ENCODE measurements around the gene ITIH3. TPM values are rescaled to one million over a fixed set of nuclear protein-coding genes. Genes with fewer than 3 reads are reported as not detected.

Gene ITIH3
- total and polyA plus RNA-seq, 7 donors, result 0.18 to 0.77 (median 0.29) TPM; not detected in 2

DNA sequence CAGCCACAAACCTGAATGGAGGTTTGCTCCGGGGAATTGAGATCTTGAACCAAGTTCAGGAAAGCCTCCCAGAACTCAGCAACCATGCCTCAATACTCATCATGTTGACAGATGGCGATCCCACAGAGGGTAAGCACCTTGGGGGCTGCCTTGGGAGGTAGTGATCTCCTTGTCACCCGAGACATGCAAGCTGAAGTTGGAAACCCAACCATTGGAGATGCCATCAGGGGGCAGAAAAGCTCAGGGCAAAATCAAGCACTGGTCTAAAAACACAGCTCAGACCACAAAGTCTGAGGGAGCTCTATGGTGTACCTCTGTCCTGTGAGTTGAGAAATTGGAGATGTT is 11.4 kb upstream of the ITIH3 start:
- Histone ChIP-seq H3K27me3 (ENCODE audit: insufficient read depth in 3 of 3, low read length in 2 of 3) (peaks cover 0 to 2% (median 0%) of the 10 kb centered on the region in 3 donors), H3K4me3 (no peak overlapping the region), H3K4me1 (no peaks in the 10 kb centered on the region), H3K36me3 (ENCODE audit: insufficient read depth in 1 of 2, low read depth in 1 of 2) (no peaks in the 10 kb centered on the region), H3K9me3 (no peaks in the 10 kb centered on the region), H3K27ac (no peak overlapping the region)
- 78 to 89% (median 82%) methylated on average over 3 of the region's 3 CpGs for WGBS, 3 donors
- TF ChIP-seq, protein P1, sequence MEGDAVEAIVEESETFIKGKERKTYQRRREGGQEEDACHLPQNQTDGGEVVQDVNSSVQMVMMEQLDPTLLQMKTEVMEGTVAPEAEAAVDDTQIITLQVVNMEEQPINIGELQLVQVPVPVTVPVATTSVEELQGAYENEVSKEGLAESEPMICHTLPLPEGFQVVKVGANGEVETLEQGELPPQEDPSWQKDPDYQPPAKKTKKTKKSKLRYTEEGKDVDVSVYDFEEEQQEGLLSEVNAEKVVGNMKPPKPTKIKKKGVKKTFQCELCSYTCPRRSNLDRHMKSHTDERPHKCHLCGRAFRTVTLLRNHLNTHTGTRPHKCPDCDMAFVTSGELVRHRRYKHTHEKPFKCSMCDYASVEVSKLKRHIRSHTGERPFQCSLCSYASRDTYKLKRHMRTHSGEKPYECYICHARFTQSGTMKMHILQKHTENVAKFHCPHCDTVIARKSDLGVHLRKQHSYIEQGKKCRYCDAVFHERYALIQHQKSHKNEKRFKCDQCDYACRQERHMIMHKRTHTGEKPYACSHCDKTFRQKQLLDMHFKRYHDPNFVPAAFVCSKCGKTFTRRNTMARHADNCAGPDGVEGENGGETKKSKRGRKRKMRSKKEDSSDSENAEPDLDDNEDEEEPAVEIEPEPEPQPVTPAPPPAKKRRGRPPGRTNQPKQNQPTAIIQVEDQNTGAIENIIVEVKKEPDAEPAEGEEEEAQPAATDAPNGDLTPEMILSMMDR (IDR thresholded peaks at IDR 0.05), result no peak
- intact Hi-C loops (cut with DNase I), result no loop called here
- ATAC-seq (peak in 1 of 4 donors; percentile 55), DNase-seq (no peak)

- Histone ChIP-seq H3K4me3 (no peak overlapping the region), H3K4me1 (no peaks in the 10 kb centered on the region), H3K36me3 (ENCODE audit: insufficient read depth in 1 of 2, low read depth in 1 of 2) (no peaks in the 10 kb centered on the region), H3K27me3 (ENCODE audit: insufficient read depth in 3 of 3, low read length in 2 of 3) (peaks cover 0 to 2% (median 0%) of the 10 kb centered on the region in 3 donors), H3K27ac (no peak overlapping the region), H3K9me3 (no peaks in the 10 kb centered on the region)
- intact Hi-C loops (cut with DNase I), result no loop called here
- ATAC-seq, result no peak
- peak in 1 of 2 donors; percentile 38 for DNase-seq
- WGBS, 3 donors, result 80 to 86% (median 84%) methylated on average over 16 to 18 of the region's 18 CpGs
- TF ChIP-seq, protein P1 (IDR thresholded peaks at IDR 0.05), result no peak
Measured at GRCh38 chr3:52784021-52784621, 10.5 kb upstream of the ITIH3 start.

GRCh38 chr3:52784931-52785590 is 9.5 kb upstream of the ITIH3 start:
- DNase-seq, result no peak
- Histone ChIP-seq H3K27me3 (ENCODE audit: insufficient read depth in 3 of 3, low read length in 2 of 3) (peaks cover 0 to 2% (median 0%) of the 10 kb centered on the region in 3 donors), H3K9me3 (no peaks in the 10 kb centered on the region), H3K27ac (no peak overlapping the region), H3K4me3 (no peak overlapping the region), H3K36me3 (ENCODE audit: insufficient read depth in 1 of 2, low read depth in 1 of 2) (no peaks in the 10 kb centered on the region), H3K4me1 (no peaks in the 10 kb centered on the region)
- no peak for ATAC-seq
- intact Hi-C loops (cut with DNase I), result no loop called here
- TF ChIP-seq, protein P1 (IDR thresholded peaks at IDR 0.05), result no peak
- WGBS, 3 donors, result 82 to 88% (median 83%) methylated on average over 5 of the region's 5 CpGs

DNA sequence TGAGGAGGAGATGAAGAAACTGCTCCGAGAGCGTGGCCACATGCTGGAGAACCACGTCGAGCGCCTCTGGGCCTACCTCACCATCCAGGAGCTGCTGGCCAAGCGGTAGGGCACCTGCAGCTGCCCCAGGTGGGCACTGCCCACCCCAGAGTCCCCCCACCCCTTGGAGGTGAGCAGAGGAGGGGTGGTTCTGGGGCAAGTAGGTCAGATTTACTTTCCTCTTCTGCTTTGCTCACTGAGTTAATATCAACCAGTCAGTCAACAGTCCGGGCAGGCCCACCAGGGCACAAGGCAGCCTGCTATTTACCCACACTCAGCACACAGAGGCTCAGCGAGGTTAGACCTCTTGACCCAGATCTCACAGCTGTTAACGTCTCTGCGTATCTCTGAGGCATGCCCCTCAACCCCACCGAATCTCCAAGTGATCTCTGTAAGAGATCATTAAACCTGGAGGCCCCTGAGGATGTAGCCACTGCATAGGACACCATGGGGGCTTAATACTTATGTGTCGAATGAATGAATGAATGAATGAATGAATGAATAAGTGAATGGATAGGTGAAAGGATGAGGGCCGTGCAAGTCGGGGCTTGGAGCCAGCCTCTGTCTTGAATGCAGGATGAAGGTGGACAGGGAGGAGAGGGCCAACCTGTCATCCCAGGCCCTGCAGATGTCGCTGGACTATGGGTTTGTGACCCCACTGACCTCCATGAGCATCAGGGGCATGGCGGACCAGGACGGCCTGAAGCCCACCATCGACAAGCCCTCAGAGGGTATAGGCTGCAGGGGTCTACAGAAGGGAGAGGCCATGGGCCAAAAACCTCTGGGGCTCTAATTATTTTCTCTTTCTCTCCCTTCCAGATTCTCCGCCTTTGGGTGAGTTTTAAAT is 8.0 kb upstream of the ITIH3 start:
- ATAC-seq (no peak), DNase-seq (peak in 1 of 2 donors; percentile 48)
- intact Hi-C loops (cut with DNase I), result no loop called here

More for the DNA sequence above, 8.0 kb upstream of the ITIH3 start:
- Histone ChIP-seq H3K4me3 (no peak overlapping the region), H3K4me1 (no peaks in the 10 kb centered on the region), H3K27ac (no peak overlapping the region), H3K27me3 (ENCODE audit: insufficient read depth in 3 of 3, low read length in 2 of 3) (peaks cover 0 to 2% (median 0%) of the 10 kb centered on the region in 3 donors), H3K9me3 (no peaks in the 10 kb centered on the region), H3K36me3 (ENCODE audit: insufficient read depth in 1 of 2, low read depth in 1 of 2) (no peaks in the 10 kb centered on the region)
- WGBS, 3 donors, result 87 to 88% (median 87%) methylated on average over 18 to 19 of the region's 19 CpGs
- TF ChIP-seq, protein P1 (IDR thresholded peaks at IDR 0.05), result no peak

Data from psoas muscle (tissue), 8 donors.